ENCODE measurements around the gene FBN2. TPM values are rescaled to one million over a fixed set of nuclear protein-coding genes. Genes with fewer than 3 reads are reported as not detected.

FBN2 gene
- polyA plus RNA-seq, result not detected

DNA sequence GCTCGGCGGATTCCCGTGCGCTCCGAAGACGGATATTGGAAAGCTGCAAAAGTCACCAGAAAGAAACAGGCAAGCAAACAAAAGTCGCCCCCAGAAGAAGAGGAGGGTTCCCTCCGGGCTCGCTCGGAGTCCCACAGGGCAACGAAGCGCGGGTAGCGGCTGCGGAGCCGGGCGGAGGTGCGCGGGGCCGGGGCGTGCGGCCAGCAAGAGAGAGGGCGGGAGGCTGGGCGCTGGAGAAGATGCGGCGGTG, at the start of gene FBN2:
Gene FBN2, minus strand, starts transcription at position 246 of the 250 bp plus-strand sequence. CDS start 642 bp downstream, outside the sequence.
- no peak within 1 kb of the TSS for H3K27ac Mint-ChIP-seq
- H3K36me3 Mint-ChIP-seq, result no peaks in the 10 kb centered on the region
- H3K9me3 Mint-ChIP-seq, result peaks cover 0 to under 1% (median 0%) of the 10 kb centered on the region in 3 donors
- H3K4me3 Mint-ChIP-seq, result peak within 1 kb of the TSS in 1 of 4 donors; percentile 39
- H3K4me1 Mint-ChIP-seq, result no peaks in the 10 kb centered on the region
- H3K27me3 Mint-ChIP-seq, result peaks cover 12% of the 10 kb centered on the region

DNA sequence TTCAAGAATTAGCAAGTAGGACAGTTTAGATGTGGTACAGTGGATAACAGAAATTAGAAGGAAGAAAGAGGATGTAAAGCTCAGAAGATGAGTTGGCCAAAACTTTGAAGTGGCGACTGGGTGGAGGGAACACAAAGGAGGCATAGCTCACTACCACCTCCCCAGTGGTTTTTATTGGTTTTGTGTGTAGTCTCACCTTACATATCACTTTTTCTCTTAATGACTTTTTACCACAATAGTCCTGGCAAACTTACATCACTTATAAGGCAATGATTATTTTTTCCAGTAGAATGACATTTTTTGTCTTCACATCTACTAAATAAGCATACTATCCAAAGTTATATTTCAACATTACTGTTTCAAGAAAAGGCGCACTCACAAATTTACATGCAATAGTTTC, 49.2 kb upstream of the FBN2 start:
- H3K27ac Mint-ChIP-seq, result no peak overlapping the region
- H3K27me3 Mint-ChIP-seq, result no peaks in the 10 kb centered on the region
- no peak overlapping the region for H3K4me3 Mint-ChIP-seq
- no peaks in the 10 kb centered on the region for H3K4me1 Mint-ChIP-seq
- peaks cover 2 to 4% (median 4%) of the 10 kb centered on the region in 3 donors for H3K9me3 Mint-ChIP-seq
- no peaks in the 10 kb centered on the region for H3K36me3 Mint-ChIP-seq

DNA sequence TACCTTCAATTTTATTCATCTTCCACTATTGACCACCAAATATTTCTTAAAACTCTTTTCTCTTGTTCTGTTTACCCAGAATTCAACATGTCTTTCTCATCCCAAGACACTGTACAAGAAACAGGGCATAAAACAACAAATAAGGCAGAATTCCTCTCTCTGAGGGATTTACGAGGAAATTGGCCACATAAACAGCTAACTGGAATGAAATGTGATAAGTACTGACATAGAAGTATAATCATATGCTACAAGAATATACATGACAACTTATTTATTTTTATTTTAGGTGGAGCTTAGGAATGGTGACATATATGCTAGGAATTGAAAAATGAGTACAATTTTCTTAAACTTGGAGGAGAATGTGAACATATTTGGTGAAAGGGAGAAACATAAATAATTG, 48.8 kb upstream of the FBN2 start:
- Mint-ChIP-seq H3K4me1 (no peaks in the 10 kb centered on the region), H3K27me3 (no peaks in the 10 kb centered on the region), H3K27ac (no peak overlapping the region), H3K36me3 (no peaks in the 10 kb centered on the region), H3K4me3 (no peak overlapping the region), H3K9me3 (peaks cover 2 to 6% (median 4%) of the 10 kb centered on the region in 3 donors)

DNA sequence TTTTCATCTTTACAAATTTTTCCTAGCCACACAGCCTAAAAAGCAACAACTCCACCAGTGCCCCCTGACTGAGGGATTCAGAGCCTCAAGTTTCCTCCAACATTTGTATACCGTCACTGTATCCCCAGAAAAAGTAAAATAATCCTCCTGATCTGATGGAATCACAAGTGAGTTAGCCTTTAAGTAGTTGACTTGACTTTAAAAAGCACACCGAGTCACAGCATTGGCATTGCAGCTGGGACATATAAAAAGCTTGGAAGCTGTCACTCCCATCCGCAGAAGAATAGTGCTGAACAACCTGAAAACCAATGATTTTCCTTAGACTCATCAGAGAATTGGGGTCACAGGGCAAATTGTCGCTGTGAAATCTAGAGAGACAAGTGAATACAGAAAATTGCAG, 41.6 kb upstream of the FBN2 start:
- Mint-ChIP-seq H3K4me3 (no peak overlapping the region), H3K4me1 (no peaks in the 10 kb centered on the region), H3K27me3 (no peaks in the 10 kb centered on the region), H3K9me3 (peaks cover 2 to 12% (median 10%) of the 10 kb centered on the region in 3 donors), H3K27ac (no peak overlapping the region), H3K36me3 (no peaks in the 10 kb centered on the region)

DNA sequence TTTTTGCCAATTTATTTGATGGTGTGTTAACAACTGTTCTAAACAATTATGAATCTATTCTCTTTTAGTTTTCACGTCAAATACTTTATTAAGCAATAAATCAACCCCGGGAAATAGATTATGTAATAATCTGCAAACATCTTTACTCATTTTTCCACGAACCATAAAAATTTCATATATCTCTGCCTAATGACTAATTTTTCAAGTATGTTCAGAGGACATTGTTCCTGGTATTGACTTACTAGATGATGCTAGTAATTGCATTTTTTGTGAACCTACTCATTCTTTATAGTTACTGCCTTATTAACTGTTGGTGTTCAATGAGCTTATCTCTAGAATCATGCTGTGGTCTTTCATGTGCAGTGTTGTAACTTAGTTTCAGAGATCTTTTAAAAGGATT, 41.0 kb upstream of the FBN2 start:
- Mint-ChIP-seq H3K4me1 (no peaks in the 10 kb centered on the region), H3K27me3 (no peaks in the 10 kb centered on the region)

DNA sequence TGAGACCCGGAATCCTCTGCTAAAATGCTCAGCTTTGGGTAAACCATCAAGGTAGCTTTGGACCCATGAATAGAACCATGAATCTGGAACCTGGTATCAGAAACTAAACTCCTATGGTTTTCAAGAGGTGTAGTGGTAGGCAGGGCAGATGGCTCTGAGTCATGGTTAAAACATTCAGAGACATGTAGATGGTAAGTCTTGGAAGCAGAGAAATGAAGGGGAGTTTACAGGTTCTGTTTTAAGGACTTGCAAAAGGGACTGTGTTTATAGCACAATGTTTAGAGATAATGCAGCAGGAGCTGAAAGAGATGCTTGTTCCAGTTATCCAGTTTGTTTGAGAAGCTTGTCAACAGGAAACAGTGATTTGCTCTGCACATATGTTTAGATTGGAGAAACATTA, 36.0 kb upstream of the FBN2 start:
- H3K27ac Mint-ChIP-seq, result no peak overlapping the region
- H3K4me1 Mint-ChIP-seq, result no peaks in the 10 kb centered on the region
- peaks cover 1 to 6% (median 3%) of the 10 kb centered on the region in 3 donors for H3K9me3 Mint-ChIP-seq
- H3K27me3 Mint-ChIP-seq, result no peaks in the 10 kb centered on the region
- no peaks in the 10 kb centered on the region for H3K36me3 Mint-ChIP-seq
- no peak overlapping the region for H3K4me3 Mint-ChIP-seq

More for the DNA sequence above, 41.0 kb upstream of the FBN2 start:
- no peaks in the 10 kb centered on the region for H3K36me3 Mint-ChIP-seq
- no peak overlapping the region for H3K27ac Mint-ChIP-seq
- H3K9me3 Mint-ChIP-seq, result peaks cover 2 to 10% (median 9%) of the 10 kb centered on the region in 3 donors
- H3K4me3 Mint-ChIP-seq, result no peak overlapping the region

DNA sequence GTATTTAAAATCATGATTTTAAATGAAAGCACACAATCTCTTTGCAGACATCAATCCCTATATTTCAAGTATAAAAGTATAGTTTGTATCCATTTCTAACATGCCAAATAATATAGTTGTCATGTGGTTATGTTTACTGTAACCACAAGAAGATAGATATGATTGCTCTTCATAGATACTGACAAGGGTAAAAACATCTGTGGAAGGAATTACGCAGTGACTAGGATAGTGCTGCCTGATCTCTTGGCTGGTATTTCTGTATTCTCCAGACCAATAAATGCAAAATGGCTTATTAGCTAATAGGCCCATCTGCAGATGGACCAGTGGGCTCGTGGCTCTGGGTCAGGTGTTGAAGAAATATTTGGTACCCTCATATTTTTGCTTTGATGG, 34.9 kb upstream of the FBN2 start:
- no peak overlapping the region for H3K27ac Mint-ChIP-seq
- no peaks in the 10 kb centered on the region for H3K27me3 Mint-ChIP-seq
- H3K4me1 Mint-ChIP-seq, result no peaks in the 10 kb centered on the region
- peaks cover 1 to 4% (median 3%) of the 10 kb centered on the region in 3 donors for H3K9me3 Mint-ChIP-seq
- no peak overlapping the region for H3K4me3 Mint-ChIP-seq
- no peaks in the 10 kb centered on the region for H3K36me3 Mint-ChIP-seq

DNA sequence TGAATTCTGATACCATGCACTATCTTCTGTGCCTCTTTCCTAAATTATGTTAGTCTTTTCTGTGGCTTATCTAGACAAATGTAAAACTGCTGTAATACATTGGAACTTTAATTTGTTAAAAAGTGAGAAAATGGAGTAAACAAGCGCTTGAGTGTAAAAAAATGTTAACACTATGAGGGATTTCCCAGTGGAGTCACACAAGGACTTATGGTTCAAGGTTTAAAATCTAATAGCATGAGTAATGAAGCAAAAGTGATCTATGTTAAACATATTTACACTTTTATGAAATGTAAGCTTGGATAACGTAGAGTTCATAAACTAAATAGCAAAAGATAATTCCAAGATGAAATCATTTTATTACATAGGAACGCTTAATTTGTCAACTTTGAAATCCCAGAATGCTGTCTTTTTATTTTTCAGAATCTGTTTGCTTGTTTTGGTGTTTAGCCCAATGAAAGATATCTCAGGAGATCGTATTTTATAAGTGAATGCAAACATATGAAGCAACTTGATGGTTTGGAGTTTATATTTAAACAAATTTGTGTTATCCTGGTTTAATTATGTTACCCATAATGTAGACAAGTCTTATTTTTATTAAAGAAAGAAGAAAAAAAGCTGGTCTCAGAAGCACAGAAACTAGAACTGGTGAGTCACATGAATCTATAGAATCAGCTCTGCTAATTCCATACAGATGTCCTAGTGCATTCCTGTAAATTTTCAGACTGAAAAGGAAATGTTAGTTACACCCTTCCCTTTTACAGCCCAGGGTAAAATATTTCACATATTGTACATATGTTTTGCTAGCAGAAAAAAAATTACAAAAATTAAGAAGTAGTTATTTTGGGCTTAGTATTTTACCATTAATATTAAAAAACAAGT, 34.2 kb upstream of the FBN2 start:
- H3K9me3 Mint-ChIP-seq, result peaks cover under 1 to 4% (median 1%) of the 10 kb centered on the region in 3 donors
- H3K27me3 Mint-ChIP-seq, result no peaks in the 10 kb centered on the region
- H3K4me3 Mint-ChIP-seq, result no peak overlapping the region

DNA sequence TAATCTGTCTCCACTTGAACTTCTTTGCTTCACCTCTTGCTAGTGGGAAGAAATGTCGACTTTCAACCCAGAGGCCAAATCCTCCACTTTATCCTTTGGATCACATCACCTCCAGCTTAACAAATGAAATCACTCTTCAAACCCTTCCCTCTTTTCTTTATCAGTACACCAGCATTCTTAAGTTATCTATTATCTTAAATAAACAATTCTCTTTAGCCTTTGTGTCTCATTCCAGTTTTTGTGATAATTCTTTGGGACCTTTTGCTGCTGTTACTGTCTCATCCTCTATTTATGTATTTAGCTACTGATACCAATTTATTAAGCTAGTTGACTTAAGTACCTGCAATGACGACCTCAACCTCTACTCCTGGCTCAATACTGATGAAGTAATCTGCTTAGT, 28.1 kb upstream of the FBN2 start:
- Mint-ChIP-seq H3K27me3 (no peaks in the 10 kb centered on the region), H3K4me3 (no peak overlapping the region), H3K36me3 (no peaks in the 10 kb centered on the region), H3K27ac (no peak overlapping the region), H3K9me3 (peaks cover 0 to 14% (median 5%) of the 10 kb centered on the region in 3 donors), H3K4me1 (no peaks in the 10 kb centered on the region)

More for the DNA sequence above, 34.2 kb upstream of the FBN2 start:
- H3K27ac Mint-ChIP-seq, result no peak overlapping the region
- H3K36me3 Mint-ChIP-seq, result no peaks in the 10 kb centered on the region
- no peaks in the 10 kb centered on the region for H3K4me1 Mint-ChIP-seq

DNA sequence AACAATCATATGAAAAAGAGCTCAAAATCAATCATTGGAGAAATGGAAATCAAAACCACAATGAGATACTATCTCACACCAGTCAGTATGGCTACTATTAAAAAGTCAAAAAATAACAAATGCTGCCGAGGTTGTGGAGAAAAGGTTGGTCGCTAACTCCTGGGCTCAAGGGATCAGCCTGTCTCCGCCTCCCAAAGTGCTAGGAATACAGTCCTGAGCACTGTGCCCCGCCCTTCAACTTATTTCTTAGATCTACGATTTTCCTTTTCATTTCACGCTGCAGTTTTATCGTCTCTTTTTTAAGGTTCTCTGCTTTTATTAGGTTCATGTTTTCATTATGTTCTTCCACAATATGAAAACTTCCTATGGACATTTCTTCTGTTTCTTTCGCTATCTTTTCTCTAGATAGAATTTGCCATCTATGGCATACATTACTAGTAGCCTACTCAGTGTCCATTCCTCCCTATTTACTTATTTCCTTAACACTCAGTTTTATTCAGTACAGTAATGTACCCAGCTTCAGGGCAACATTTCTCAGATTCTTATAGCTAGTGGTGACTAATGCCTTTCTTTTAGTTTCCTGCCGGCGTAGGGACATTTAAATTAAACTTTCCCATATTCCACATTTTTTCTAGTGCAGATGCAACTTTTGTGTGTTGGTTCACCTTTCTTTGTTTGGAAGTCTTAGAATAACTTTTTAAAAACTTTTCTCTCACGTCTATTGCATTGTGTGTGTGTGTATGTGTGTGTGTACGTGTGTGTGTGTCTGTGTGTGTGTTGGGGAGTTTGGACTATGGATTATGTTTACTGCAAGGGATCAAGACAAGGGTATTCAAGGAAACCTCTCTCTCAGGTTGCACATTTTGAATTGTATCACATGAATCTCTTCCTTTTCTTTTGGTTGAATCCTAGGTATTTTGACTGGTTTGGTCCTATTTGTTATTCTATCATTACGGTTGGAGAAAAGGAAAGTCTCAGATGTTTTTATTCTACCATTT, 21.6 kb upstream of the FBN2 start:
- Mint-ChIP-seq H3K27ac (no peak overlapping the region), H3K4me3 (no peak overlapping the region), H3K27me3 (no peaks in the 10 kb centered on the region), H3K4me1 (no peaks in the 10 kb centered on the region), H3K9me3 (peaks cover 0 to 15% (median 5%) of the 10 kb centered on the region in 3 donors), H3K36me3 (no peaks in the 10 kb centered on the region)

DNA sequence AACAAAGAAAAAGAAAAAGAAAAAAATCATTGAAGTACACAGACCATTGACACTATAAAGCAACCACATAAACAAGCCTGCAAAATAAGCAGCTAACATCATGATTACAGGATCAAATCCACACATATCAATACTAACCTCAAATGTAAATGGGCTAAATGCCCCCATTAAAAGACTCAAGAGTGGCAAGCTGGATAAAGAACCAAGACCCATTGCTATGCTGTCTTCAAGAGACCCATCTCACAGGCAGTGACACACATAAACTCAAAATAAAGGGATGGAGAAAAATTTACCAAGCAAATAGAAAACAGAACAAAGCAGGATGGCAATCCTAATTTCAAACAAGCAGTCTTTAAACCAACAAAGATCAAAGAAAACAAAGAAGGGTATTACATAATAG, 15.7 kb upstream of the FBN2 start:
- H3K36me3 Mint-ChIP-seq, result peaks cover 1% of the 10 kb centered on the region
- no peak overlapping the region for H3K4me3 Mint-ChIP-seq
- H3K9me3 Mint-ChIP-seq, result peaks cover 7 to 22% (median 11%) of the 10 kb centered on the region in 3 donors
- H3K4me1 Mint-ChIP-seq, result peaks cover 0 to 2% (median 0%) of the 10 kb centered on the region in 3 donors
- no peaks in the 10 kb centered on the region for H3K27me3 Mint-ChIP-seq
- H3K27ac Mint-ChIP-seq, result no peak overlapping the region

DNA sequence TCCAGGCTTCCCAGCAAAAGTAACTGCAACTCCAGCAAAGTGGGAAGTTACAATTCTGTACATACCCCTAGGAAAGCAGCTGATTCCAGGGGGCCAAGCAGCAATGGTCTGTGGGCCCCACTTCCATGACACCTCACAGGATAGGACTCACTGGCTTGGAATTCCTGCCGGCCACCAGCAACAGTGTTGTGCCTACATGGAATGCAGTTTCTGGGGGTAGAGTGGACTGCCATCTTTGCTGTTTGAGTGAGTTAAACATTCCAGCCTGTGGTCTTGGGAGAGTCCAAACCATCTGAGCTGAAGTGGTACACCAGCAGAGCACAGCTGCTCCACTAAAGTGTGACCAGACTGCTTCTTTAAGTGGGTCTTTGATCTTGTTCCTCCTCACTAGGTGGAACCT, 13.4 kb upstream of the FBN2 start:
- H3K27me3 Mint-ChIP-seq, result no peaks in the 10 kb centered on the region
- H3K27ac Mint-ChIP-seq, result peak overlapping the region in 1 of 3 donors; percentile 23
- peaks cover 7 to 19% (median 10%) of the 10 kb centered on the region in 3 donors for H3K9me3 Mint-ChIP-seq
- H3K4me1 Mint-ChIP-seq, result peaks cover 0 to 2% (median 0%) of the 10 kb centered on the region in 3 donors
- peaks cover 1% of the 10 kb centered on the region for H3K36me3 Mint-ChIP-seq
- H3K4me3 Mint-ChIP-seq, result no peak overlapping the region

DNA sequence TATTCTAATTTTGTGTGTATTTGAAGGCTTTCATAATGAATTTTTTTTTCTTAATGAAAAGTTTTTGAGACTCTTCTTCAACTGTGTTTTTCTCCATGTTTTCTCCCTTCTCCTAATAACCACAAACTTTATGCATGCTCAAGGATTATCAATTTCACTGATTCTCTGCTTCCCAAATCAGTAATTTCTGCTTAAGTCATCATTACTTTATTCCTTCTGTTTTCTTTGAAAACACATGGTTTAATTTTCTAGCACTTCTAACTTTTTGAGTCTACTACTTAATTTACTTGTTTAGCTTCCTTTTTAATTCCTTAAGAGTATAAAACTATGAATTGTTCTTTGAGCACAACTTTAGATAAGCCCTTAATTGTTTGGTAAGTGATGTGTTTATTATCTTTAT, 11.5 kb upstream of the FBN2 start:
- Mint-ChIP-seq H3K4me3 (no peak overlapping the region), H3K27me3 (no peaks in the 10 kb centered on the region), H3K27ac (no peak overlapping the region), H3K9me3 (peaks cover 7 to 24% (median 9%) of the 10 kb centered on the region in 3 donors), H3K36me3 (peaks cover 1% of the 10 kb centered on the region), H3K4me1 (peaks cover 0 to 2% (median 0%) of the 10 kb centered on the region in 3 donors)

DNA sequence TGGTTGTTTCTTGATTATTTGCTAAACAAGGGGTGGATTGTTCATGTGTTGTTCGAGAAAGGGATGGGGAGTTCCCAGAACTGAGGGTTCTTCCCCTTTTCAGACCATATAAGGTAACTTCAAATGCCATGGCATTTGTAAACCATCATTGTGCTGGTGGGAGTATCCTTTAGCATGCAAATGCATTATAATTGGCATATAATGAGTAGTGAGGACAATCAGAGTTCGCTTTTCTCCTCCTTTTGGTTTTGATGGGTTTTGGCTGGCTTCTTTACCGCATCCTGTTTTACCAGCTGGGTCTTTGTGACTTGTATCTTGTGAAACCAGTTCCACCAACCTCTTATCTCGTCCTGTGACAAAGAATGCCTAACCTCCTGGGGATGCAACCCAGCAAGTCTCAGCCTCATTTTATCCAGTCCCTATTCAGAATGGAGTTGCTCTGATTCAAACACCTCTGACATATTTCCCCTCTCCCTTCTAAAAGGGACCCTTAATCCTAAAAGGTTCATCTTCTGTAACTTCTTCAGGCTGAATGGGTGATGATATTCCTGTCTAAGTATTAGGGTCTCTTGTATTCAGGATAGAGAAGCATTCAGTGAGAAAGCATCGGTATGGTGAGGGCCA, 8.7 kb upstream of the FBN2 start:
- H3K4me3 Mint-ChIP-seq, result no peak overlapping the region
- no peaks in the 10 kb centered on the region for H3K36me3 Mint-ChIP-seq
- peaks cover 3 to 14% (median 10%) of the 10 kb centered on the region in 3 donors for H3K9me3 Mint-ChIP-seq
- no peaks in the 10 kb centered on the region for H3K27me3 Mint-ChIP-seq
- H3K27ac Mint-ChIP-seq, result no peak overlapping the region
- H3K4me1 Mint-ChIP-seq, result no peaks in the 10 kb centered on the region

DNA sequence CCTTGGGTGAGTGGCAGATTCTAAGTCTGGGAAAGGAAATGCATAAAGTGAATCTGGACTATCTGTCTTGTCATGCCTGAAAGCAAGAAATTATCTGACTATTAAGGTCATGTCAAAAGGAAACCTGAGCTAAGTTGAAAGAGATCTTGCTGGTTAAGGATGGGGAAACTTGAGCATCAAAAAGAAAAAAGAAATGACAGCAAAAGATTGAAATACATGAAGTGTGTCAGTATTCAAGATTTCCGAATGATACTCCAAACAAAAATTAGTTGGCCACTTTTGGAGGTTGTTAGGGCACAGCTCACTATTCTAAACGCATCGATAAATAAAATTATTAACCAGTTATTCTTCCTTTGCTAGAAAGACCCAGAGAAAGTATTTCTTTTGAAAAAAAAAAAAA, 3.3 kb upstream of the FBN2 start:
- Mint-ChIP-seq H3K36me3 (no peaks in the 10 kb centered on the region), H3K27ac (no peak overlapping the region), H3K4me1 (no peaks in the 10 kb centered on the region), H3K9me3 (peaks cover 0 to 14% (median 9%) of the 10 kb centered on the region in 3 donors), H3K27me3 (peaks cover 8% of the 10 kb centered on the region), H3K4me3 (no peak overlapping the region)
